ENCODE results near the gene B4GALNT4. TPM values are rescaled to one million over a fixed set of nuclear protein-coding genes. Genes with fewer than 3 reads are reported as not detected.

Gene B4GALNT4
- total RNA-seq, 1 donor from 2014 or later = 1.9 TPM

DNA sequence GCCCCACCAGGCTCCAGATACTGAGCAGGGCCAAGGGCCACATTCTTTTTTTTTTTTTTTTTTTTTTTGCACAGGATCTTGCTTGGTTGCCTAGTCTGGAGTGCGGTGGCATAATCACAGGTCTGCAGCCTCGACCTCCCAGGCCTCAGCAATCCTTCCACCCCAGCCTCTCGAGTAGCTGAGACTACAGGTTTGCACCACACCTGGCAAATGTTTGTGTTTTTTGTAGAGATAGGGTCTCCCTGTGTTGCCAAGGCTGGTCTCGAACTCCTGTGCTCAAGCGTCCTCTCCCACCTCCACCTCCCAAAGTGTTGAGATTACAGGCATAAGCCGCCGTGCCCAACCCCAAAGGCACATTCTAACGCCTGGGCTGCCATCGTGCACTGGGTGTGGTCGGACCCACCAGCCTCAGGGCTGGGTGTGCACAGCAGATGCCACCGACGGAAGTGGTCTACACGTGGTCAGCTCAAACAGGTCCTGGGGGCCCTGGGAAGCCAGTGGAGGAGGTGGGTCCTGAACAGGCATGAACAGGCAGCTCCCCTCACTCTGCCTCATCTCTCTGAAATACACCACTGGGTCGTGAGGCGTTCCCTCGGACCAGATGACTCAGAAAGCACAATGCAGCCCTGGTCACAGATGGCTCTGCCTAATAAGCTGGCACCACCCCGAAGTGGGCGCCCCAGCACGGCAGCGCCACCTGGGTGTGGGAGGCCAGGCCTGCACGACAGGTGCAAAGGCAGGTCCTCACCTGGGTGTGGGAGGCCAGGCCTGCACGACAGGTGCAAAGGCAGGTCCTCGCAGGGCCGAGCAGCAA, 5.1 kb upstream of the B4GALNT4 start:
- Histone ChIP-seq H3K4me3 (no peak overlapping the region), H3K36me3 (no peaks in the 10 kb centered on the region), H3K27ac (no peak overlapping the region), H3K4me1 (peaks cover 9% of the 10 kb centered on the region), H3K27me3 (peaks cover 26% of the 10 kb centered on the region), H3K9me3 (no peaks in the 10 kb centered on the region)
- intact Hi-C loops (cut with DNase I) = no loop called here
- peak; percentile 80 for ATAC-seq
- peak; percentile 83 for DNase-seq
- TF ChIP-seq, protein P1, sequence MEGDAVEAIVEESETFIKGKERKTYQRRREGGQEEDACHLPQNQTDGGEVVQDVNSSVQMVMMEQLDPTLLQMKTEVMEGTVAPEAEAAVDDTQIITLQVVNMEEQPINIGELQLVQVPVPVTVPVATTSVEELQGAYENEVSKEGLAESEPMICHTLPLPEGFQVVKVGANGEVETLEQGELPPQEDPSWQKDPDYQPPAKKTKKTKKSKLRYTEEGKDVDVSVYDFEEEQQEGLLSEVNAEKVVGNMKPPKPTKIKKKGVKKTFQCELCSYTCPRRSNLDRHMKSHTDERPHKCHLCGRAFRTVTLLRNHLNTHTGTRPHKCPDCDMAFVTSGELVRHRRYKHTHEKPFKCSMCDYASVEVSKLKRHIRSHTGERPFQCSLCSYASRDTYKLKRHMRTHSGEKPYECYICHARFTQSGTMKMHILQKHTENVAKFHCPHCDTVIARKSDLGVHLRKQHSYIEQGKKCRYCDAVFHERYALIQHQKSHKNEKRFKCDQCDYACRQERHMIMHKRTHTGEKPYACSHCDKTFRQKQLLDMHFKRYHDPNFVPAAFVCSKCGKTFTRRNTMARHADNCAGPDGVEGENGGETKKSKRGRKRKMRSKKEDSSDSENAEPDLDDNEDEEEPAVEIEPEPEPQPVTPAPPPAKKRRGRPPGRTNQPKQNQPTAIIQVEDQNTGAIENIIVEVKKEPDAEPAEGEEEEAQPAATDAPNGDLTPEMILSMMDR (IDR thresholded peaks at IDR 0.05) = peak; percentile 46

DNA sequence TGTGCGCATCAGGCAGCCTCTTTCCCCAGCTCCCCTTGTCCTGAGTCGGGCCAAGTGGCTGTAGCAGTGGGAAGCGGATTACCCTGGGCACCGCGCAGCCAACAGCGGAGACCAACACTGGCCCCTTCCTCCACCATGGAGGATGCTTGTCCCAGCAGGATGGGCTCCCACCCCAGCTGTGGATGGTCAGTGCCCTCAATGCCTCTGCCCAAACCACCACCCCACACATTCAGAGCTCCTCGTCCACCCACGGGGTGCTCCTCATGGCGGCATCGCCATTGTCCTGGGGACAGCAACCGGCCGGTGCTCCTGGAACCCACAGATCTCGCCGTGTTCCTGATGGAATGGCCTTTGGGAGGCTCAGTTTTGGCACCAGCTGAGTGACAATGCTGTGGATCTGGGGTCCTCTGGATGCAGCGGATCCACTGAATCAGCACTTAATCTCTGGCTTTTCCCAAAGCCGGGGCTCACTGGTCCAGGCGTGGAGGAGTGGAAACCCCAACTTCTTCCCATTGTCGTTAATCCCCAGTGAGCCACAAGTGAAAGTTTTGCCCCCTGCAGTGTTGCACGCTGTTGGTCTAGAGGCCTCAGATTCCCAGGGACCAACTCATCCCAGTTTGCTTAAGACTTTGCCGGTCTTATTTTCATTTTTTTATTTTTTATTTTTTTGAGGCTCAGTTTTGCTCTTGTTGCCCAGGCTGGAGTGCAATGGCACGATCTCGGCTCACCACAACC, 4.1 kb upstream of the B4GALNT4 start:
- Histone ChIP-seq H3K27me3 (peaks cover 29% of the 10 kb centered on the region), H3K4me3 (no peak overlapping the region), H3K4me1 (peaks cover 9% of the 10 kb centered on the region), H3K27ac (no peak overlapping the region), H3K36me3 (no peaks in the 10 kb centered on the region), H3K9me3 (no peaks in the 10 kb centered on the region)
- intact Hi-C loops (cut with DNase I) = no loop called here
- TF ChIP-seq, protein P1 (IDR thresholded peaks at IDR 0.05) = no peak
- peak; percentile 56 for DNase-seq
- ATAC-seq = no peak

DNA sequence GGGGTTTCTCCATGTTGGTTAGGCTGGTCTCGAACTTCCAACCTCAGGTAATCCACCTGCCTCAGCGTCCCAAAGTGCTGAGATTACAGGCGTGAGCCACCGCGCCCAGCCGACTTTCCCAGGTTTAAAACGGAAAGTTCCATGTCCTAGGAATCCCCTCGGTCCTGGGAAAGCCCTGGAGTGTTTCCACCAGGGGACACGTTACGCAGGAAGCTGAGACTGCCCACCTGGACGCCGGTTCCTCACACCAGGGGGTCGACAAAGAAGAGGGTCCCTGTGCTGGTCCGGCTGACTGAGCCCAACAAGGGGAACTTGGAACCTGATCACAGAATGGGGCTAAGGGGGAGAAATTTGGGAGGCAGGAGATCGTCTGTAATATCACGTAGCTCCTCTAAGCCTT, 3.5 kb upstream of the B4GALNT4 start:
- H3K27me3 ChIP-seq = peaks cover 34% of the 10 kb centered on the region
- H3K9me3 ChIP-seq = no peaks in the 10 kb centered on the region
- TF ChIP-seq, protein P1 (IDR thresholded peaks at IDR 0.05) = no peak
- ATAC-seq (no peak), DNase-seq (peak; percentile 27)
- intact Hi-C loops (cut with DNase I) = no loop called here
- H3K36me3 ChIP-seq = no peaks in the 10 kb centered on the region
- no peak overlapping the region for H3K27ac ChIP-seq
- peaks cover 9% of the 10 kb centered on the region for H3K4me1 ChIP-seq
- H3K4me3 ChIP-seq = no peak overlapping the region

DNA sequence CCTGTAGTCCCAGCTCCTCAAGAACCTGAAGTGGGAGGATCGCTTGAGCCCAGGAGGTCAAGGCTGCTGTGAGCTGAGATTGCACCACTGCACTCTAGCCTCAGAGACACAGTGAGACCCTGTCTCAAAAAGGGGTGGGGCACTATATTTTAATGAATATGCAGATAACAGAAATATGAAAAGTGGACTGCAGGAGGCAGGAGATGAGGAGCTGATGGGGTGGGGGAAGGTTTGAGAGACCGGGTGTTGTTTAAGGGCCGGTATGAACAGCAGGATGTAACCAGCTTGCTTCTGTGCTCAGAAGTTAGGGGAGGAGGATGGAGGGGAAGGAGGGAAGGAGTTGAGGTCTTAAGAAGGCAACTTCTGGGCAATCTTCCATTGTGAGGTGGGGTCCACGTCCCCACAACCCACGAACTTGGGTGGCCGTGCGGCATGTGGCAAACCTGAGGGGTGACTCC, 1.3 kb upstream of the B4GALNT4 start:
- DNase-seq (no peak), ATAC-seq (no peak)
- Histone ChIP-seq H3K9me3 (no peaks in the 10 kb centered on the region), H3K4me3 (no peak overlapping the region), H3K36me3 (no peaks in the 10 kb centered on the region), H3K27me3 (peaks cover 34% of the 10 kb centered on the region), H3K4me1 (peaks cover 9% of the 10 kb centered on the region), H3K27ac (no peak overlapping the region)
- TF ChIP-seq, protein P1 (IDR thresholded peaks at IDR 0.05) = no peak
- intact Hi-C loops (cut with DNase I) = no loop called here

DNA sequence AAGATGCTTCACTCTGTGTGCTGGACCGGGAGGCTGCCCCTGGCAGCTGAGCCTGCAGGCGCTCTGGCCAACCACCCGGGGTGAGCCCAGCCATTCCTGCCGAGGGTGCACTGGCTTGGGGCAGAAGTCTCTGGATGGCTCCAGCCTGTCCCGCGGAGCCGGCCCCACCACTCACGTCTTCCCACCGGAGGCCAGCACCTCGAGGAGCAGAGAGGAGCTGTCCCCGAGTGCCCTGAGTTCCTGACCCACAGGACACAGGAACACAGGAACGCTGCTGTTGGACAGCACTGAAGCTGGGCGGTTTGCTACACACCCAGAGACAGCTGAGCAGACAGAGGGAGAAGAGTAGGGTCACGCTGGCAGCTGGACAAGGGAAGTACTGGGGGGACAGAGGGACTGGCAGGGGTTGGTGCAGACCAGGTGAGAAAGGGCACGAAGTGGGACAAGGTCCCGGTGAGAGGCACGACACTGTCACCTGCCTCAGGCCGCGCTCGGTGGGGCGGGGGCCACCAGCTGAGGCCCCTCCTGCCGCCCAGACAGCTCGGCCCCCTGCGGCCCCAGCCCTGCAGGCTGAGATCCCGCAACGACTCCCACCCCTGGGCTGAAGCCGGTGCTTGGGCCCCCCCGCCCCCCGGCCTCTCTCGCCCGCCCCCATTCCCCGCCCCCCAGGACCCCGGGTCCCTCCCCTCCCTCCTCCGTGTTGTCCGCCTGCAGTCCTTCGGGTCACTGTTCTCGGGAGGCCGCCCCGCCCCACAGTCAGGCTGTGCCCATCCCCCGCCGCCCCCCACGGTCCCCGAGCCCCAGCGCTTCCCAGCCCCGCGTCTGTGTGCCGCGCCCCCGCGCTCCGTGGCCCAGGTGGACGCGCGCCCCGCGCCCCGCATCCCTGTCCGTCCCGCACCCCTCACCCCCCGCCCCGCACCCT, 624 bp upstream of the B4GALNT4 start:
- H3K27me3 ChIP-seq = peaks cover 34% of the 10 kb centered on the region
- ATAC-seq (no peak), DNase-seq (no peak)
- no peak overlapping the region for H3K27ac ChIP-seq
- peaks cover 9% of the 10 kb centered on the region for H3K4me1 ChIP-seq
- TF ChIP-seq, protein P1 (IDR thresholded peaks at IDR 0.05) = no peak
- no peak overlapping the region for H3K4me3 ChIP-seq
- H3K9me3 ChIP-seq = no peaks in the 10 kb centered on the region
- H3K36me3 ChIP-seq = no peaks in the 10 kb centered on the region
- intact Hi-C loops (cut with DNase I) = no loop called here
